ENCODE results near the gene HOXA13.

The HOXA13 gene

DNA sequence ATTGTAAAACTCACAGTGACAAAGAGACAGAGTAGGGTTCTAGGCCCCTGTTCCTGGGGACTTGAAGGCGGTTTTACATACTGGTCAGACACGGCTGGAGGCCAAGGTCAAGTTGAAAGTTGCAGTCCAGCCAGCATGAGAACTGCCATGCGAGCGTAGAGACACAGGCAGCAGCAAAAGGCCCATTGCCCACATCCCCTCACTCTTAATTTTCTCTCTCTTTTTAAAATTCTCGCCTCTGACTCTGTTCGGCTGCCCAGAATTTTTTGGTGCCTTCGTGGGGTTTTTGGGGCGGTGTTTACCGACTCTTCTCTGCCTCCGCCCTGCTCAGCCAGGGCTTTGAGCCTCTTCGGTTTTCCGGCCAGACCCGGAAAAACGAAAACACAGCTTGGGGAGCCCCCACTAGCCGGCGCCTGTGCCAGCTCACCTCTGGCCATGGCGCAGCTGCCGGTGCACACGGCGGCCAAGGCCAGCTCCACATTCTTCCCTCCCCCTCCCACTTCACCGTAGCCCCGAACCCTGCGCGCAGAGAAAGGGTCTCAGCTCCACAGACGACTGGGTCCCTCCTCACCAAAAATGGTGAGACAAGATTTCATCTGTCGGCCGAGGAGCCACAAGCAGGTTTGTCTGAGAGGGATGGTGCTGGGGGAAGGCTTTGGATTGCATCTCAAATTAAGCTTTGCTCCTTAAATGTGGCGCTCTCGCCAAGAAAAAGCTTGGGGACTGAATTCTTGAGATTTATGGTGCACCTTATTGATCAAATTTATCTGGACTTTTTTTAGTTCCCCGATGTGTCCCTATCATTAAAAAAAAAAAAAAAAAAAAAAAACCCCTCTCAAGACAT is 2.3 kb upstream of the HOXA13 start:
- peak overlapping the region; percentile 86 for H3K4me2 ChIP-seq (ENCODE audit: low read length)
- H4K20me1 ChIP-seq (ENCODE audit: insufficient read depth, low read length) = no peaks in the 10 kb centered on the region
- H3K9me3 ChIP-seq (ENCODE audit: low read length) = no peaks in the 10 kb centered on the region
- no peak overlapping the region for H2AFZ ChIP-seq (ENCODE audit: low read length)
- no peaks in the 10 kb centered on the region for H3K79me2 ChIP-seq (ENCODE audit: insufficient read depth, low read length)
- no peak overlapping the region for H3K27ac ChIP-seq (ENCODE audit: low read depth, low read length, poor library complexity, severe bottlenecking)
- no peaks in the 10 kb centered on the region for H3K9me2 ChIP-seq (ENCODE audit: low read depth, low read length)
- peaks cover 5% of the 10 kb centered on the region; the same call in 1 of the 2 replicates for H3K27me3 ChIP-seq (ENCODE audit: insufficient read depth, low read length)
- peaks cover 32% of the 10 kb centered on the region for H3K4me1 ChIP-seq (ENCODE audit: insufficient read depth, low read length, severe bottlenecking)
- H3K4me3 ChIP-seq (ENCODE audit: low read depth, low read length, poor library complexity, severe bottlenecking) = no peak overlapping the region
- no peaks in the 10 kb centered on the region for H3K36me3 ChIP-seq (ENCODE audit: insufficient read depth, low read length)
- TF ChIP-seq EZH2 (IDR thresholded peaks at IDR 0.05; ENCODE audit: borderline replicate concordance, low read length) (no peak), CTCF (IDR thresholded peaks at IDR 0.05; ENCODE audit: low read length) (no peak)
- no peak overlapping the region for H3K9ac ChIP-seq (ENCODE audit: low read length)
- no peaks in the 10 kb centered on the region for H3F3A ChIP-seq (ENCODE audit: insufficient read depth, low read length)

- peaks cover 32% of the 10 kb centered on the region for H3K4me1 ChIP-seq (ENCODE audit: insufficient read depth, low read length, severe bottlenecking)
- H3F3A ChIP-seq (ENCODE audit: insufficient read depth, low read length) = no peaks in the 10 kb centered on the region
- no peaks in the 10 kb centered on the region for H3K79me2 ChIP-seq (ENCODE audit: insufficient read depth, low read length)
- H3K27me3 ChIP-seq (ENCODE audit: insufficient read depth, low read length) = peaks cover 5% of the 10 kb centered on the region; the same call in 1 of the 2 replicates
- H3K27ac ChIP-seq (ENCODE audit: low read depth, low read length, poor library complexity, severe bottlenecking) = no peak overlapping the region
- H4K20me1 ChIP-seq (ENCODE audit: insufficient read depth, low read length) = no peaks in the 10 kb centered on the region
- H3K4me3 ChIP-seq (ENCODE audit: low read depth, low read length, poor library complexity, severe bottlenecking) = peak overlapping the region; percentile 69
- H3K4me2 ChIP-seq (ENCODE audit: low read length) = peak overlapping the region; percentile 86
- H3K9ac ChIP-seq (ENCODE audit: low read length) = no peak overlapping the region
- no peak overlapping the region for H2AFZ ChIP-seq (ENCODE audit: low read length)
- no peaks in the 10 kb centered on the region for H3K9me3 ChIP-seq (ENCODE audit: low read length)
- TF ChIP-seq CTCF (IDR thresholded peaks at IDR 0.05; ENCODE audit: low read length) (no peak), EZH2 (IDR thresholded peaks at IDR 0.05; ENCODE audit: borderline replicate concordance, low read length) (no peak)
- H3K9me2 ChIP-seq (ENCODE audit: low read depth, low read length) = no peaks in the 10 kb centered on the region
- no peaks in the 10 kb centered on the region for H3K36me3 ChIP-seq (ENCODE audit: insufficient read depth, low read length)
Measured at GRCh38 chr7:27201580-27202017, 1.7 kb upstream of the HOXA13 start.

DNA sequence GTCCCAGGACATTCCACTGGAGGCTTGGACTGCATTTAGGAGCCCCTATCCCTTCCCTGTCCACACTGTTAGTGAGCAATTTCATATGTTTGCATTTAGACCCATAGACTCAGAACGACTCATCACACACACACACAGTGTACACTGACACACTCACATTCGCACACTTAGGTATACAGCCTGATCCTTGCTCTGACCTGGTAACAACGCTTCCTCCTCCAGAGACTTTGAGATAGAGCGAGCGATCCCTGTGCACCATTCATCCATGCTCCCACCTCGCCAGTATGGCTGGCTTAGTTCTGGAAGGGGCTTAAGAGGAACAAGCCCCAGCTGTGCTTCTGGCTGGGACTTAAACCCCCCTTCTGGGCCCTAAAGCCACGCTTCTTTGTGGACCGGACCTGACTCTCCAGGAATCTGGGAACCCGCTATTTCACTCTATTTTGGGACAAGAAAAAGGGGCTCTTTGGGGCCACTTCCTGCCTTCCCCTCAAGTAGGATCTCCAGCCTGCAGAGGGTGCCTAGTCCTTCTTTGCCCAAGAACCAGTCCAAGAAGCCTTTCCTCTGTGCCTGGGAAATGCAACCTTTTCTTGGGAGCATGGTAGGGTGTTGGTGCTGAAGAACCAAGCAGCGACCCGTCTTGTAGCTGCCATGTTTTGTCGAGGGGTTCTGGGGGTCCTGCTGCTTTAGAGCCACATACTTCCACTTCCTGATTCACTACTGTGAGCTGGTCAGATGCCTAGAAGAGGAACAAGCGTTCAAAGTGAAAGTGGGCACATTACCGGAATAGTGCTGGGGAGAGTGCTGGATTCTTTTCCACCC is 1.1 kb upstream of the HOXA13 start:
- Histone ChIP-seq H3K9me2 (ENCODE audit: low read depth, low read length) (no peaks in the 10 kb centered on the region), H3K4me2 (ENCODE audit: low read length) (peak overlapping the region; percentile 86), H3K79me2 (ENCODE audit: insufficient read depth, low read length) (no peaks in the 10 kb centered on the region), H3K4me3 (ENCODE audit: low read depth, low read length, poor library complexity, severe bottlenecking) (peak overlapping the region; percentile 69), H2AFZ (ENCODE audit: low read length) (0 out of 2 replicates have a peak overlapping the region, but pooled peaks have one; percentile 12), H3K27ac (ENCODE audit: low read depth, low read length, poor library complexity, severe bottlenecking) (no peak overlapping the region), H3K9me3 (ENCODE audit: low read length) (no peaks in the 10 kb centered on the region), H3K9ac (ENCODE audit: low read length) (peak overlapping the region; percentile 54; the same call in 1 of the 2 replicates), H4K20me1 (ENCODE audit: insufficient read depth, low read length) (no peaks in the 10 kb centered on the region), H3K4me1 (ENCODE audit: insufficient read depth, low read length, severe bottlenecking) (peaks cover 36% of the 10 kb centered on the region), H3K36me3 (ENCODE audit: insufficient read depth, low read length) (no peaks in the 10 kb centered on the region), H3K27me3 (ENCODE audit: insufficient read depth, low read length) (peaks cover 4% of the 10 kb centered on the region; the same call in 1 of the 2 replicates), H3F3A (ENCODE audit: insufficient read depth, low read length) (no peaks in the 10 kb centered on the region)
- TF ChIP-seq EZH2 (IDR thresholded peaks at IDR 0.05; ENCODE audit: borderline replicate concordance, low read length) = no peak
- TF ChIP-seq CTCF (IDR thresholded peaks at IDR 0.05; ENCODE audit: low read length) = no peak

Data from OCI-LY1 (cell line).